HG02763 (cell line): Measurements from ENCODE around the gene SGK1.
"Not testable (repeated sequence)": the region's sequence is repeated elsewhere in the genome, so short reads cannot be mapped to it uniquely, and the experiment has no call there.

ENCODE experiments used
- ATAC-seq: cut with Tn5 transposase; IDR thresholded peaks from one replicate; pipeline ENCODE4 v1.9.1; 2021; ENCODE audit warnings: mild to moderate bottlenecking, moderate library complexity; ENCODE audit not compliant: unreplicated experiment

The SGK1 gene

GRCh38 chr6:134328792-134329191, 10.9 kb upstream of the SGK1 start:
- no peak for ATAC-seq

GRCh38 chr6:134328138-134328537, 10.2 kb upstream of the SGK1 start:
- no peak for ATAC-seq

GRCh38 chr6:134326192-134326591, 8.3 kb upstream of the SGK1 start:
- not testable (repeated sequence) for ATAC-seq

GRCh38 chr6:134324766-134325165, 6.9 kb upstream of the SGK1 start:
- ATAC-seq, result no peak

- no peak for ATAC-seq
Measured at GRCh38 chr6:134324141-134324540, 6.2 kb upstream of the SGK1 start.

GRCh38 chr6:134323698-134324097, 5.8 kb upstream of the SGK1 start:
- ATAC-seq, result no peak

GRCh38 chr6:134323294-134323693, 5.4 kb upstream of the SGK1 start:
- no peak for ATAC-seq

- ATAC-seq, result no peak
Measured at GRCh38 chr6:134322216-134322615, 4.3 kb upstream of the SGK1 start.

GRCh38 chr6:134321246-134321645, 3.3 kb upstream of the SGK1 start:
- ATAC-seq, result no peak

GRCh38 chr6:134319686-134320085, 1.8 kb upstream of the SGK1 start:
- ATAC-seq, result not testable (repeated sequence)

- no peak for ATAC-seq
Measured at GRCh38 chr6:134318974-134319281, 1.0 kb upstream of the SGK1 start.

- ATAC-seq, result no peak
Measured at GRCh38 chr6:134318236-134318973, 493 bp upstream of the SGK1 start.

- ATAC-seq, result no peak
Measured at GRCh38 chr6:134316733-134317431, 1.0 kb downstream of the SGK1 start.

GRCh38 chr6:134315974-134316441, 1.9 kb downstream of the SGK1 start:
- ATAC-seq, result no peak

GRCh38 chr6:134315189-134315588, 2.7 kb downstream of the SGK1 start:
- no peak for ATAC-seq

- ATAC-seq, result no peak
Measured at GRCh38 chr6:134314006-134314821, 3.7 kb downstream of the SGK1 start.

- no peak for ATAC-seq
Measured at GRCh38 chr6:134312038-134312660, 5.8 kb downstream of the SGK1 start.

GRCh38 chr6:134310817-134311216, 7.1 kb downstream of the SGK1 start:
- no peak for ATAC-seq

- no peak for ATAC-seq
Measured at GRCh38 chr6:134309983-134310605, 7.8 kb downstream of the SGK1 start.

- ATAC-seq, result no peak
Measured at GRCh38 chr6:134309227-134309626, 8.7 kb downstream of the SGK1 start.

GRCh38 chr6:134308800-134309199, 9.1 kb downstream of the SGK1 start:
- no peak for ATAC-seq
